Occipital lobe (tissue), 2 donors: ENCODE measurements around the gene HMGCS1. TPM values are rescaled to one million over a fixed set of nuclear protein-coding genes. Genes with fewer than 3 reads are reported as not detected.
"Not testable (repeated sequence)": the region's sequence is repeated elsewhere in the genome, so short reads cannot be mapped to it uniquely, and the experiment has no call there.

Experiments
- DNase-seq: peaks from one replicate; lab custom pipeline; 2025; lab: John Stamatoyannopoulos, UW
- total RNA-seq: library from RNA; depleted of rRNA; stranded (reverse); fragments of >200 nt; gene quantifications from one replicate; pipeline ENCODE4 v1.2.3, GENCODE V29; 2014

The HMGCS1 gene
- total RNA-seq, 1 donor from 2014 or later, result 512 TPM

GRCh38 chr5:43274435-43275114 lies 38.6 kb downstream of the HMGCS1 start:
- DNase-seq, result no peak

- DNase-seq, result no peak
These were observed 39.7 kb downstream of the HMGCS1 start for GRCh38 chr5:43273552-43273951.

GRCh38 chr5:43270645-43271044 lies 42.6 kb downstream of the HMGCS1 start:
- DNase-seq, result no peak

GRCh38 chr5:43268188-43268820 lies 44.9 kb downstream of the HMGCS1 start:
- no peak for DNase-seq

- not testable (repeated sequence) for DNase-seq
These were observed 50.9 kb downstream of the HMGCS1 start for GRCh38 chr5:43262269-43262668.

GRCh38 chr5:43258116-43258515 lies 55.1 kb downstream of the HMGCS1 start:
- DNase-seq, result no peak

- no peak for DNase-seq
These were observed 56.8 kb downstream of the HMGCS1 start for GRCh38 chr5:43256261-43256966.

GRCh38 chr5:43255704-43256103 lies 57.5 kb downstream of the HMGCS1 start:
- DNase-seq, result no peak

GRCh38 chr5:43251754-43252153 lies 61.5 kb downstream of the HMGCS1 start:
- no peak for DNase-seq

- DNase-seq, result no peak
These were observed 67.4 kb downstream of the HMGCS1 start for GRCh38 chr5:43245724-43246385.

GRCh38 chr5:43244823-43245565 lies 68.2 kb downstream of the HMGCS1 start:
- no peak for DNase-seq

GRCh38 chr5:43243270-43243669 lies 69.9 kb downstream of the HMGCS1 start:
- no peak for DNase-seq

GRCh38 chr5:43242196-43242595 lies 71.0 kb downstream of the HMGCS1 start:
- DNase-seq, result no peak

Other genes starting within 250 kb of the HMGCS1 start
- gene ZNF131, start 192.5 kb downstream of the HMGCS1 start, total RNA-seq, result 93.3 TPM
- gene NIM1K, start 121.2 kb downstream of the HMGCS1 start, total RNA-seq, result 9.0 TPM
- gene CCL28, start 99.0 kb upstream of the HMGCS1 start, total RNA-seq, result 0.47 TPM
- gene TMEM267, start 170.5 kb upstream of the HMGCS1 start, total RNA-seq, result 14.0 TPM
- gene C5orf34, start 201.7 kb upstream of the HMGCS1 start, total RNA-seq, result 4.4 TPM
- 216 TPM for gene PAIP1, start 243.7 kb upstream of the HMGCS1 start, total RNA-seq